Hepatocyte (in vitro differentiated cells): ENCODE data around the gene PNCK. TPM values are rescaled to one million over a fixed set of nuclear protein-coding genes. Genes with fewer than 3 reads are reported as not detected.

ENCODE experiments used
- DNase-seq: peaks from one replicate; pipeline ENCODE4 v3.0.0-alpha.2; 2016; ENCODE audit warnings: low spot score
- H2AFZ ChIP-seq: fragments of 200-600 bp; sonication (generic); 2 replicates; pipeline ENCODE4 v1.6.0; 2016; ENCODE audit warnings: antibody characterized with exemption, mild to moderate bottlenecking
- H3K27ac ChIP-seq: fragments of 200-600 bp; sonication (generic); 2 replicates; pipeline ENCODE4 v1.5.1; 2016; ENCODE audit warnings: mild to moderate bottlenecking
- H3K27me3 ChIP-seq: fragments of 200-600 bp; sonication (generic); 2 replicates; pipeline ENCODE4 v1.6.1; 2016
- H3K36me3 ChIP-seq: fragments of 200-600 bp; sonication (generic); replicated peaks from 2 replicates; pipeline ENCODE4 v1.5.1; 2016; ENCODE audit warnings: low read depth; ENCODE audit not compliant: insufficient read depth
- H3K4me1 ChIP-seq: fragments of 200-600 bp; sonication (generic); 2 replicates; pipeline ENCODE4 v1.5.1; 2016; ENCODE audit warnings: mild to moderate bottlenecking, moderate library complexity; ENCODE audit not compliant: insufficient read depth
- H3K4me2 ChIP-seq: fragments of 200-600 bp; sonication (generic); 2 replicates; pipeline ENCODE4 v1.6.0; 2016
- H3K4me3 ChIP-seq: fragments of 200-600 bp; sonication (generic); 2 replicates; pipeline ENCODE4 v1.5.1; 2016; ENCODE audit warnings: mild to moderate bottlenecking
- H3K79me2 ChIP-seq: fragments of 200-600 bp; sonication (generic); 2 replicates; pipeline ENCODE4 v1.6.0; 2017; ENCODE audit warnings: mild to moderate bottlenecking
- H3K9me2 ChIP-seq: fragments of 200-600 bp; sonication (generic); replicated peaks from 2 replicates; pipeline ENCODE4 v1.6.0; 2017; ENCODE audit warnings: mild to moderate bottlenecking; ENCODE audit not compliant: insufficient read depth
- H3K9me3 ChIP-seq: fragments of 200-600 bp; sonication (generic); 2 replicates; pipeline ENCODE4 v1.5.1; 2016; ENCODE audit warnings: low read depth, mild to moderate bottlenecking
- H4K20me1 ChIP-seq: fragments of 200-600 bp; sonication (generic); 2 replicates; pipeline ENCODE4 v1.6.0; 2016; ENCODE audit warnings: mild to moderate bottlenecking; ENCODE audit not compliant: insufficient read depth, poor library complexity, severe bottlenecking
- CTCF ChIP-seq: fragments of 200-600 bp; sonication (generic); IDR thresholded peaks from 2 replicates; pipeline ENCODE4 v1.5.1; 2016; ENCODE audit warnings: antibody characterized with exemption, mild to moderate bottlenecking; ENCODE audit not compliant: poor library complexity
- EZH2 ChIP-seq: fragments of 200-600 bp; sonication (generic); IDR thresholded peaks from 2 replicates; pipeline ENCODE4 v1.6.1; 2016; ENCODE audit warnings: antibody characterized with exemption, mild to moderate bottlenecking, borderline replicate concordance
- EZH2phosphoT487 ChIP-seq: fragments of 200-600 bp; sonication (generic); IDR thresholded peaks from one replicate; pipeline ENCODE4 v1.6.1; 2018; ENCODE audit warnings: antibody characterized with exemption, mild to moderate bottlenecking, low read depth, moderate library complexity; ENCODE audit not compliant: unreplicated experiment, severe bottlenecking
- WGBS: methylation state at CpG from one replicate; pipeline ENCODE4 v1.1.6; 2016; ENCODE audit warnings: low lambda C conversion rate; ENCODE audit errors: missing lambda C conversion rate; 5-methylcytosine and 5-hydroxymethylcytosine counted together
- polyA plus RNA-seq: library from polyadenylated mRNA; unstranded; fragments of >200 nt; fragmentation: Nextera tagmentation; extraction: Ambion mirVana; gene quantifications from 2 replicates; pipeline ENCODE4 v1.2.1, GENCODE V29; 2016
- total RNA-seq: library from RNA; depleted of rRNA; stranded (reverse); fragments of >200 nt; gene quantifications from 2 replicates; pipeline ENCODE4 v1.2.3, GENCODE V29; 2014

Gene PNCK
- total and polyA plus RNA-seq, 2 experiments from 2014 or later = 0.28 to 2.2 TPM

DNA sequence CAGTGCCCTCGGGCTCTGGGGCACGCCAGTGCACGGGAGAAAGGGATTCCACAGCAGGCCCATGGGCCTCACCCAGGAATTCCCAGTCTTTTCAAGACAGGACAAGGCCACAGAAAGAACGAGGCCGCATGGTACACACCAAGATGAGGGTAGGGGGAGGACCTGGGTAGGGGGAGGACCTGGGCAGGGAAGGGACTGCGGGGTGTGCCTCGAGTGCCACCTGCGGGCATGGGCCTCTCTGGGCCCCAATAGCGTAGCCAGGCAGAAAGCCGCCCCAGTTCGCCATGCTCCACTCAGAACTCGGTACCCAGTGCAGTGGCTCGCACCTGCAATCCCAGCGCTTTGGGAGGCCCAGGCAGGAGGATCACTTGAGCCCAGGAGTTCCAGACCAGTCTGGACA, 40.6 kb downstream of the PNCK start:
- Histone ChIP-seq H3K79me2 (no peaks in the 10 kb centered on the region), H3K9me2 (no peaks in the 10 kb centered on the region), H3K27me3 (no peaks in the 10 kb centered on the region), H3K9me3 (peaks cover 3% of the 10 kb centered on the region), H2AFZ (no peak overlapping the region), H3K4me3 (no peak overlapping the region), H4K20me1 (no peaks in the 10 kb centered on the region), H3K27ac (no peak overlapping the region), H3K4me1 (peaks cover 7% of the 10 kb centered on the region), H3K36me3 (no peaks in the 10 kb centered on the region), H3K4me2 (no peak overlapping the region)
- WGBS = 94% methylated on average over 13 of the region's 14 CpGs
- no peak for TF ChIP-seq EZH2phosphoT487
- TF ChIP-seq CTCF = no peak
- TF ChIP-seq EZH2 = no peak
- DNase-seq = no peak

DNA sequence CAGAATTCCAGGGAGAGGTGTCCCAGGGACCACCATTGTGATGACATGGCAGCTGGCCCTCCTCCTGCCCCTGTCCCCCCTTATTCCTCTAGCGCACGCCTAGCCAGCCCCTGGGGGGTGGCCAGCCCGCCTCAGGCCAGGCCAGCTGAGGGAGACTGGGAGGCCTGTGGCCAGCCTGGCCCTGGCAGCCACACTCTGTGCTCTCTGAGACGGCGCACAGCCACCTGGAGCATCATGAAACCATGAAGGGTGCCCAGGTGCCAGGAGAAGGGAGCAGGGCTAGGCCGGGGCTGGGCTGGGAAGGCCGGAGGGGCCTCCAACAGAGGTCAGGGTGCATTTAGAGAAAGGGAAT, 41.0 kb downstream of the PNCK start:
- Histone ChIP-seq H3K36me3 (no peaks in the 10 kb centered on the region), H3K27ac (no peak overlapping the region), H3K9me3 (peaks cover 3% of the 10 kb centered on the region), H3K4me3 (no peak overlapping the region), H2AFZ (no peak overlapping the region), H3K9me2 (no peaks in the 10 kb centered on the region), H3K27me3 (no peaks in the 10 kb centered on the region), H3K4me1 (peaks cover 7% of the 10 kb centered on the region), H3K4me2 (no peak overlapping the region), H3K79me2 (no peaks in the 10 kb centered on the region), H4K20me1 (no peaks in the 10 kb centered on the region)
- TF ChIP-seq EZH2 (no peak), CTCF (no peak), EZH2phosphoT487 (no peak)
- WGBS = 84% methylated on average over 7 of the region's 7 CpGs
- DNase-seq = no peak

- Histone ChIP-seq H3K36me3 (no peaks in the 10 kb centered on the region), H3K4me1 (peaks cover 7% of the 10 kb centered on the region), H3K79me2 (no peaks in the 10 kb centered on the region), H3K27ac (no peak overlapping the region), H3K9me3 (peaks cover 3% of the 10 kb centered on the region), H3K27me3 (no peaks in the 10 kb centered on the region), H4K20me1 (no peaks in the 10 kb centered on the region), H3K4me2 (no peak overlapping the region), H3K4me3 (no peak overlapping the region), H2AFZ (no peak overlapping the region), H3K9me2 (no peaks in the 10 kb centered on the region)
- WGBS = 87% methylated on average over 19 of the region's 19 CpGs
- no peak for DNase-seq
- TF ChIP-seq CTCF (no peak), EZH2phosphoT487 (no peak), EZH2 (no peak)
These were observed 41.6 kb downstream of the PNCK start for GRCh38 chrX:153631907-153632594.

- H2AFZ ChIP-seq = no peak overlapping the region
- H3K79me2 ChIP-seq = no peaks in the 10 kb centered on the region
- H3K27ac ChIP-seq = no peak overlapping the region
- H3K27me3 ChIP-seq = no peaks in the 10 kb centered on the region
- H3K4me2 ChIP-seq = no peak overlapping the region
- no peaks in the 10 kb centered on the region for H3K36me3 ChIP-seq
- peaks cover 7% of the 10 kb centered on the region for H3K4me1 ChIP-seq
- no peak overlapping the region for H3K4me3 ChIP-seq
- no peaks in the 10 kb centered on the region for H3K9me2 ChIP-seq
- no peaks in the 10 kb centered on the region for H4K20me1 ChIP-seq
- peaks cover 3% of the 10 kb centered on the region for H3K9me3 ChIP-seq
- WGBS = 83% methylated on average over 2 of the region's 2 CpGs
- TF ChIP-seq EZH2phosphoT487 (no peak), EZH2 (no peak), CTCF (no peak)
- no peak for DNase-seq
These were observed 42.3 kb downstream of the PNCK start for GRCh38 chrX:153631346-153631745.
